ENCODE results near the gene SERTAD2.

The SERTAD2 gene

DNA sequence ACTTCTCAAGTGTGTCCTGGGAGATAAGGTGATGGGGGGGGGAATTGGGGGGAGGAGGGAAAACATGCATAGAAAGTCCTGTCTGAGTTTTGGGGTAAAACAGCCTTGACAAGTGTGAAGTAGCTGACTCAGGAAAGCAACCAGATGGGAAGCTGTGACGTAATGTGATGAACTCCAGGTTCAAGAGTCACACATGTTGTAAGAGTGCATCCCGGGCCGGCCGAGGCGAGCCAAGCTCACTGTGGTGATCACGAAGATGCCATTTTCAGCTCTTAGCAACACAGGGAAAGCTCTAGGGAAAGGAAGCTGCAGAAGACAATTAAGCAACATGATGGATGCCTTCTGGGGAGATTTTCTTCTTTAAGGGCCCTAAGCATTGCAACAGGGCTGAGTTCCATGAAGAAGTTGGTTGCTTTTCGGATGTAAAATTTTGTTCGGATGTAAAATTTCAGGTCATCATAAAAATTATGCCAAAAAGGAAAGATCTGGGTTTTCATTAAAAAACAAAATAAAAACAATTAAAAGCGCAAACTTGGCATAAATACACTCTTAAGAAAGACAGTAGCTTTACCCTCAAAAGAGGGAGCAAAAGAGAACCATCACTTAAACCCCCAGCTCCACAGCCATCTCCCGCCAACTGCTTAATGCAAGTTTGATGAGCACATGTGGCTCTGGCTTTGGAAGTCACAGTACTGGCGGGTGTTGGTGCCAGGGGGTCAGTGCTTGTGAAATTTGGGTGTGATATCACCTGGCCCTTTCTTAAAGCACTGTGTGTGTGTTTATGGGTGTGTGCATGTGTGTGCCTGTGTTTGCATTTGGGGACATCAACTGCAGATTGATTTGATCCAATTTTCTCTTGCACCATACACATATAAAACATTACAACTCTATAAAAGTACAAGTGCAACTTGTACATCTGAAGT lies 19.1 kb downstream of the SERTAD2 start:
- no peak for TF ChIP-seq ZNF274 (IDR thresholded peaks at IDR 0.05; ENCODE audit: low read depth, low read length)
- H3K4me3 ChIP-seq (ENCODE audit: low read length), result no peak overlapping the region

DNA sequence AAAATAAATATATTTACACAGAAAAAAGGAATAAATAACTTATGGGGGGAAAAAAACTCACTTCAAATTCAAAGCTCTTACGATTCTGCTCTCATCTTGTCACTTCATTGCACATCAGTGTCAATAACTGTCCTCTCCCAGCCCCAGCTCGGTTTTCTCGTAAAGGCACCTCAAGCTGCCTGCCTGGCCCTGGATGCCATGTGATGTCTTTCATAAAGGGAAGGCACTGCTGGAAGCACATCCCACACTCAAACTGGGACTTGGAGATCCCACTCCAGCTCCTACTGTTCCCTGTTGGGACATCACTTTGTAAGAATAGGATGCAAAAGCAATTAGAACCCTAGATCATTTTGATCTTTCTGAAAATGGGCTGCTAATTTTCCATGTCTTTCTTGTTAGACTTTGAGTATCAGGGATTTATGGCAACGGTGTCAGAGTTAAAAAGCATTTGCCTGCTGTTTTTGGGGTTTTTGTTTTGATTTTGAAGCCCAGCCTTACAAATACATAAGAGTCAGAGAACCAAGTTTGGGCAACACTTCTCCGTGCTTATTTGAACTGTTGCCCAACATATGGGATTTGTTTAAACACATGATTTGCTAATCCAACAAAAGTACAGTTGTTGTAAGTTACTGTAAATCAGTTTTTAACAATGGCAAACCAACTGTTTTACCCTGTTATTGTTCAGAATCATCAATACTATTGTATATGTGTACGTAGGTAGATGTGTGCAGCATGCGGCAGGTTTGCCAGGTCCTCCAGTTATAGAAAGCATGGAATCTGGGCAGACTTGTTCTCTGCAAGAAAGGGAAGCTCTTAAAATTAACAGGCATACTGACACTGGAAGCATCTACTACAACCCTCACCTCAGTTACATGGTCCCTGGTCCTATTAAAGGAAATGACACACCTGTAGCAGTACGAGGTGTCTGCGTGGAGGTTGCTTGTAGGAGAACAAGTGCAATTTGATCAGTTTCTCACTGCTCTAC lies 20.6 kb downstream of the SERTAD2 start:
- H3K4me3 ChIP-seq (ENCODE audit: low read length), result no peak overlapping the region
- TF ChIP-seq ZNF274 (IDR thresholded peaks at IDR 0.05; ENCODE audit: low read depth, low read length), result no peak

DNA sequence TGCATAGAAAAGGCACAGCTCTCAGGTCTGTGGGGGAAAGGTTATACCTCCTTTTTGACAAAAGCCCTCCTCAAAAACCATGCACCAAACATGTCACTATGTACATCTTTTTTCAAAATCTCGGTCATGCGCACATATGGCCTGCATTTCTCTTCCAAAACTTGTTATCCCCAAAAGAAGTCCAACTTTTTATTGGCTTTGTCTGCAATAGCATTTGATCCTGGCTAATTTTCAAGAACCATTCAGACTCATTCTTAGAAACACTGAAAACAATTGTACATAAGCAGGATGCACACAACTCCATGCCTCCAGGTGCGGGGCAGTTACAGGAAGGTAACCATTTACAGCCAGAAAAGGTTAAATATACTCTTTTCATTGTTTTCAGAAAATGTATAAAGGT lies 21.9 kb downstream of the SERTAD2 start:
- no peak overlapping the region for H3K4me3 ChIP-seq (ENCODE audit: low read length)
- TF ChIP-seq ZNF274 (IDR thresholded peaks at IDR 0.05; ENCODE audit: low read depth, low read length), result no peak

DNA sequence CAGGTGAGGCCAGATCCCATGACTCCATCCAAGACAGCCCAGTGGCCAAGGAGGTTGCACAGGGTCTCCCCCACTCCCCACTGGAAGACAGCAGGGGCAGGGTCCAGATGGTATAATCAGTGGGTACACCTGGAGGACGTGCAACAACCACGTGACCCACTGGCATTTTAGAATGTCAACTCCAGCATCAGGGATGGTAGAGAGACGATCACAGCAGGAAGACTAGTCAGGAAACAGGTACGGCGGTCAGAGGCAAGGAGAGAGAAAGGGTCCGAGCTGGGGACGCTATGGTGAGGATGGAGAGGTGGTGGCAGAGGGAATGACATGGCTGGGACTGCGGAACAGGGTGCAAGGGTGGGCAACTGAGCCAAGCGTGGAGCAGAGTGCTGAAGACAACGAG lies 23.0 kb downstream of the SERTAD2 start:
- TF ChIP-seq ZNF274 (IDR thresholded peaks at IDR 0.05; ENCODE audit: low read depth, low read length), result no peak
- H3K4me3 ChIP-seq (ENCODE audit: low read length), result no peak overlapping the region

DNA sequence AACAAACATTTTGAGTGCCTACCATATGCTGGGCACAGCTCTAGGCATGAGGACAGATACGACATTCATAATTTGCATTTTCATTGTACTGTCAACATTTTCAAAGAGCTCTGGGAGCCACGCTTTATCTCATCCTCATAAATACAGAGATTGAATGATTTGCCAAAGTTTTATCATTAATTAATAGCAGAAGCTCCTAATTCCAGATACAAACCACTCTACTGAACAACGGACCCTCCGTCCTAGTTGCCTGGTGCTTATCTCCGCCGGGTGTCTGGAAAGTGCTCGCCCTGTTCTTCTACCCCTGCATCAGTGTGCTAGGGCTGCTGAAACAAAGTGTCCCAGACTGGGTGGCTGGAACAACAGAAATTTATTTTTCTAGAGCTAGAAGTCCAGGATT lies 23.8 kb downstream of the SERTAD2 start:
- TF ChIP-seq ZNF274 (IDR thresholded peaks at IDR 0.05; ENCODE audit: low read depth, low read length), result no peak
- H3K4me3 ChIP-seq (ENCODE audit: low read length), result no peak overlapping the region

DNA sequence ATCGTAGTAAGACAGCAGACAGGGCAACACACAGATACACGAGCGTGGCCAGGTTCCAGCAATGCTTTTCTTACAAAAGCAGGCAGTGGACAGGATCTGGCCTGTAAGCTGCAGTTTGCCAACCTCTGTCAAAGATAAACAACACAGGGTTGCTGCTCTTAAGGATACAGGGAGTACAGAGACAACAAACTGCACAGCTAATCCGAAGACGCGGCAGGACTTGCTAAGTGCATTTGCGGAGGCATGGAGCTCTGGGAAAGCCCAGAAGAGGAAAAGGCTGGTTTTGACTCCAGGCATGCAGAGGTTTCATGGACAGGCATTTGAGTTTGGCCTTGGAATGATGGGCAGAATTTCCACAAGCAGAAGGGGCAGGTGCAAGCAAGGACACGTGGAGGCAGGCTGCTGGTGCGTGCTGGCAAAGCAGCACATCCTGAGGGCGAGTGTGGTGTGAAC lies 24.4 kb downstream of the SERTAD2 start:
- no peak overlapping the region for H3K4me3 ChIP-seq (ENCODE audit: low read length)
- no peak for TF ChIP-seq ZNF274 (IDR thresholded peaks at IDR 0.05; ENCODE audit: low read depth, low read length)

DNA sequence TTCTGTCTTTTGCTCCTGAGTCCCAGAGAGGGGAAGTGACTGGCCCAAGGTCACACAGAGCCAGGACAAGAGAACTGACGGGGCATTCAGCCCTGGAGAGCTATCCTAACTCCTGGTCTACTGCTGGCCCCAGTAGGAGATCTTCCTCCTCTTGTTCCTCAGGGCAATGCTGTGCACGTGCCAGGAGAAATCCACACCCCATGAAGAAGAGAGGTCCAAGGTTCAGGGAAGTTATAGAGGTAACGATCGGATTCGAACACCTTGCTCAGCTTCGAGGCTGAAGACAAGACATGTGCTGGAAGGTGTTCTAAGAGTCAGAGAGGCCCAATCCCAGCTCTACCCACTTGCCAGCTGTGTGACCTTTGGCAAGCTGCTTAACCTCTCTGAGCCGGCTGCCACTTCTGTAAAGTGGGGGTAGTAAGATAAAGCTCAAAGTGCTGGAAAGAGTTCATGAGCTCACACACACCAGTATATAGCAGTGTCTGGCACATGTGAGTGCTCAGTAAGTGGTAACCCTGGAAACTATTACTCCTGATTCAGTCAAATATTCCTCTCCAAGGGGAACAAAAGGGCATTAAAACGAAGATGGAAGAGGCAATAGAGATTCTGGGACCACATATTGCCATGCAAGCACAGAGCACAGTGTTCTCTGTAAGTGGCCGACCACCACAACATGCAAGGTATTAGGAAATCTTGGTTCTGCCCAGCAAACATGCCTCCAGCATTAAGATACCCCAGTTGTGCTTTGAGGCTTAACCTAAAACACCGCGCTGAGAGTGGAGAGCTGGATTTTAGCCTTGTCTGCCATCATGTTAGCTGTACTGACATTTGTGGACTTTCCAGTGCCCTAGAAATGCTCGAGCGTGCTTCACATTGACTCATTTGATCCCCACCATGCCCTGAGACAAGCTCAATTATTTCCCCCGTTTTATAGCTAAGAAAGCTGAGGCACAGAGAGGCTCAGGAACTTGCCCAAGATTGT lies 25.6 kb downstream of the SERTAD2 start:
- no peak overlapping the region for H3K4me3 ChIP-seq (ENCODE audit: low read length)
- no peak for TF ChIP-seq ZNF274 (IDR thresholded peaks at IDR 0.05; ENCODE audit: low read depth, low read length)

DNA sequence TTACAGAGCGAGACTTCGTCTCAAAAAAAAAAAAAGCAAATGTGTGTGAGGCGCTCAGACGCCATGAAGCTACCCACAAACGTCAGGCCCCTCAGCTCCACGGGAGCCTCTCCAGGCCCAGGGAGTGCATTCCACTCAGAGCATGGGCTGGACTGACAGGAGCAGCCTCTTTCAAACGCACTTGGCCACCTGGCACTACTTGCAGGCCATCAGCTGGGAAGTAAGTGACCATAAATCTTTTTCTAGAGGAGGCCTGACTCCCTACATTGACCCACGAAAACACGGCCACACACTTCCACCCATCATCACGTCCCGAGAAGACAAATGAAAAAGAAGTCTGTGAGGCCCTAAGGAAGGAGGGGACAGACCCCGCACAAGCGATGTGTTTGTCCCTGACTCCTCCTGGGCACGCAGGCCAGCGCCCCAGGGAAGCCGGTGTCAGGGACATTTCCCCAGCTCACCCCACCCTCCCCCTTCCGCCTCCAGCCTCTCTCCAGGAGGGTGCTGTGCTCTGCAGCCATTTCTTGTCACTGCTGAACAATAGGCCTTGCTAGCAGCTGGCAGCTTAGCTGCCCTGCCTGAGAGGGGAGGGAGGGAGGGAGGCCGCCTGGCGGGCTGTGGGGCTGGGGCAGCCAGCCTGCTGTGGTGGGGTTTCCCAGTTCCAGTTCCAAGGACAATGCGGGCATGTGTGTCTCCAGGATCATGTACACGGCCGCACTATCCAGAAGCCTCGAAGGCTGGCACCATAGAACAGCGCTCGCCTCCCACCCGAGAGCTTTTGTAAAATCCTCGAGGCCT lies 26.6 kb downstream of the SERTAD2 start:
- no peak for TF ChIP-seq ZNF274 (IDR thresholded peaks at IDR 0.05; ENCODE audit: low read depth, low read length)
- no peak overlapping the region for H3K4me3 ChIP-seq (ENCODE audit: low read length)

DNA sequence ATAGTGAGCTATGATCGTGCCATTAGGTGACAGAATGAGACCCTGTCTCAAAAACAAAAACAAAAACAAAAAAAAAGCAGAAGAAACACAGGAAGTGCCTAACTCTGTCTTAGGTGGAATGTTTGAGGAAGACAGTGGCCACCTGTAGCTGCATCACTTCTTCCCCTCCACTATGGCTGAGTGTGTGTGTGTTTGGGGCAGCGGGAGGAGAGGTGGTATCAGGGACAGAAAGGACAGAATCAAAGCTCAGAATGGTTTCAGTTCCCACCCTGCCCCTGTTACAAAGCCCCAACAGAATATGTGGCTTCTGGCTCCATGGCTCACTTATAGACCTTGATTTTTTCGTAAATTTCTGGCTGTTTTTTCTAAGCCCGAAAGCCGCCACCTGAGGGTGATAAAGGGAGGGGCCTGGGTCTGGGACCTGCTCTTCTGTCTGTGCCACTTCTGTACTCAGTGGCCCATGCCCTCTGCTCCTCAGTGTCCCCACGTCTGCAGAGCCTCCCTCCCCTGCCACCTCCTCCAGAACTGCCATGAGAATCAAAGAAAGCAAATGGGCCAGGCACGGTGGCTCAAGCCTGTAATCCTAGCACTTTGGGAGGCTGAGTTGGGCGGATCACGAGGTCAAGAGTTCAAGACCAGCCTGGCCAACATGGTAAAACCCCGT lies 27.4 kb downstream of the SERTAD2 start:
- H3K4me3 ChIP-seq (ENCODE audit: low read length), result no peak overlapping the region
- no peak for TF ChIP-seq ZNF274 (IDR thresholded peaks at IDR 0.05; ENCODE audit: low read depth, low read length)

DNA sequence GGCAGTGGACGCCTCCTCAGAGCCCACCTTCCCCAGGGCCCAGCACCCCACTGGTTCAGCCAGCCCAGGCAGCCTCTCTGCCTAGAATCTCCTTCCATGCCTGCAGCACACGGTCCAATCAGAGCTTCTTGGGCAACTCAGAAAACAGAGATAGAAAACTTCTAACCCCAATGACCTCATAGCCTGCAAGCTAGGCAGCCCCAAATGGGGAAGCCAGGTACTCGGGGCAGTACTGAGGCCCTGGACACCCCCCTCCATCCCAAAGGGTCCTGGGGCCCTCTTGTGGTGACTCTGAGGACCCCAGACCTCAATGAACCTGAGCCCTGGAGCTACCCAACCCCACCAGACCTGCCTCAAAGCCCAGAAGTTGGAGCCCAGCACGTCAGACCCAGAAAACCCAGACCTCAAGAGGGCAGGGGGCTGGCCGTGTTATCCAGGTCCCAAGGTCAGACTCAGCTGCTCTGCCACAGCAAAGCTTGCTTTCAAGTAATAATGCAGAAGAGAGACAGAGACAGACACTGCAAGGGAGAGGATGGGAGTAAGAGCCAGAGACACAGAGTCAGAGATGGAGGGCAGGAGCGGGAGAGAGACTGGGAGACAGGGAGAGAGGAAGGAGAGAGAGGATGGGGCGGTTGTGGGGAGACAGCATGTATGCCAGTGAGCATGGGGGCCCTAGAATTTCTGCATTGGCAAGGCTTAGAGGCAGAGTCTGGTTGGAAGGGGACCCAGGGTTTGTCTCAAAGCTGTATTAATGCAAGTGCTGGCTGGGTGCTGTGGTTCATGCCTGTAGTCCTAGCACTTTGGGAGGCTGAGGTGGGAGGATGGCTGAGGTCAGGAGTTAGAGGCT lies 28.2 kb downstream of the SERTAD2 start:
- no peak for TF ChIP-seq ZNF274 (IDR thresholded peaks at IDR 0.05; ENCODE audit: low read depth, low read length)

DNA sequence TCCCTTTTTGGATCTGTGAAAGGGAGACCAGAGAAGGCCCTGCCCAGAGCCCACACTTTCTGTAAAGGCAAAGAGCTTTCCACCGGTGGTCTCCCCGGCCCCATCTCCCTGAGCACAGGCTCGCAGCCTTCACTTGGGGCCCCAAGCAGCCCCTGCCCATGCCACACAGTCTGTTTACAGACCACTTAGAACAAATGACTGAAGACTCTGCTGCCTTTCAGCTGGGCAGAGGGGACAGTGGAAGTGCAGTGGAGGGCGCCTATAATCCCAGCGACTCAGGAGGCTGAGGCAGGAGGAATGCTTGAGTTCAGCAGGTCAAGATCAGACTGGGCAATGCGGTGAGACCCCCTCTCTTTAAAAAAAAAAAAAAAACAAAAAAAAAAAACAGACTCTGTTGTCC lies 28.9 kb downstream of the SERTAD2 start:
- no peak for TF ChIP-seq ZNF274 (IDR thresholded peaks at IDR 0.05; ENCODE audit: low read depth, low read length)
- no peak overlapping the region for H3K4me3 ChIP-seq (ENCODE audit: low read length)

More for the DNA sequence above, 28.2 kb downstream of the SERTAD2 start:
- no peak overlapping the region for H3K4me3 ChIP-seq (ENCODE audit: low read length)

Measured in GM08714 (cell line).